Right lobe of liver (tissue), 6 donors: ENCODE measurements around the gene C16orf89. TPM values are rescaled to one million over a fixed set of nuclear protein-coding genes. Genes with fewer than 3 reads are reported as not detected.
A peak's percentile ranks its signal among the peaks of the same experiment; 100 is the strongest.

Experiments
- ATAC-seq, 4 donors: fragments of 200-7000 bp; cut with Tn5 transposase; one replicate each; pipeline ENCODE4 v1.9.1; 2020; ENCODE audit warnings: mild to moderate bottlenecking in 4 of 4, moderate library complexity in 4 of 4
- DNase-seq, 3 donors: peaks; one replicate each; pipeline ENCODE4 v3.0.0-alpha.2; 2020
- H3K27ac ChIP-seq, 3 donors: fragments of 200-600 bp; one replicate each; pipeline ENCODE4 v1.8.0; 2022
- H3K27me3 ChIP-seq, 2 donors: fragments of 200-600 bp; one replicate each; pipeline ENCODE4 v1.8.0; 2022
- H3K36me3 ChIP-seq, 4 donors: fragments of 200-600 bp; sonication (generic) in 1 of 4; one replicate each; pipeline versions ENCODE4 v1.5.1 to v1.8.0; 2017 to 2022; ENCODE audit warnings: control low read depth in 1 of 4
- H3K4me1 ChIP-seq, 4 donors: fragments of 200-600 bp; sonication (generic) in 1 of 4; one replicate each; pipeline versions ENCODE4 v1.5.1 to v1.8.0; 2017 to 2022; ENCODE audit warnings: control low read depth in 1 of 4
- H3K4me3 ChIP-seq, 3 donors: fragments of 200-600 bp; one replicate each; pipeline ENCODE4 v1.8.0; 2022
- H3K9me3 ChIP-seq, 4 donors: fragments of 200-600 bp; sonication (generic) in 1 of 4; one replicate each; pipeline versions ENCODE4 v1.5.1 to v1.8.0; 2017 to 2022; ENCODE audit warnings: control low read depth in 1 of 4
- POLR2A ChIP-seq: fragments of 450-650 bp; IDR thresholded peaks from one replicate; pipeline ENCODE4 v1.6.1; 2017; ENCODE audit warnings: antibody characterized with exemption, mild to moderate bottlenecking
- WGBS: methylation state at CpG from one replicate; pipeline ENCODE4 v1.1.6; 2018; ENCODE audit warnings: low coverage, low lambda C conversion rate; ENCODE audit not compliant: insufficient coverage; ENCODE audit errors: missing lambda C conversion rate; 5-methylcytosine and 5-hydroxymethylcytosine counted together
- intact Hi-C, 2 donors: fragments of 100-400 bp; cut with DNase I; formaldehyde crosslinking; loops; one replicate each; pipeline versions ENCODE4 v1.11.2 to v1.14.1; 2022
- total RNA-seq, 6 experiments: library from RNA; depleted of rRNA in 2 of 6; stranded (reverse); fragments of >200 nt in 2 of 6; fragmentation: NEBNext Ultra II Directional in 3 of 6; extraction: Animal tissue kit (Norgen Biotek cat#: 25700) in 3 of 6; gene quantifications; one replicate each; pipeline versions ENCODE4 v1.1.0 to v1.2.4, GENCODE V29; 2016 to 2023
- TF ChIP-seq, protein P1 (sequence below), 4 donors: fragments of 200-600 bp in 3 of 4; fragments of 450-650 bp in 1 of 4; IDR thresholded peaks; one replicate each; pipeline versions ENCODE4 v1.5.1 to v1.8.0; 2016 to 2022; ENCODE audit warnings: antibody characterized with exemption in 4 of 4, mild to moderate bottlenecking in 2 of 4
- donor health status: DM: no; HTN: yes; CAD: no.
- donor health status: DM: no; HTN: no; CAD: no.
- donor health status: DM: no; HTN: no; CAD: no.
- donor health status: DM: no; HTN: yes; CAD: no.
- donor health status: DM: no; HTN: yes; CAD: no.

The C16orf89 gene
- total RNA-seq, 6 experiments from 2014 or later: not detected

DNA sequence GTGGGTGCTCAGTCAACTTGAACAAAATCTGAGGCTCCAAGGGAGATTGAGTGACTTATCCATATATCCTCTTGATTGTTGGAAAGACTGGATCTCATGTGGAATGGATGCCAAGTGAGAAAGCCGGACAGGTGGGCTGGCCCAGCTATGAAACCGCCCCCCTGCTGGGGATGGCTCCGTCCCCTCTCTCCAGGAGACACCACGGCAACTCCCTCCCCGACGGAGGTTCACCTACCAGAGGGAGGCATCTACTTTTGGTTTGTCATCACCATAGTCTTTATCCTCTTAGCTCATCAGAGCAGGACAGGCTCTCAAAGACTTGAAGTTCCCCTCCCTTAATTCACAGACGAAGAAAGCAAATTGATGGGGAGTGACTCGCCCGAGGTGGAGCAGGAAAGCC lies 4.1 kb upstream of the C16orf89 start:
- TF ChIP-seq POLR2A: no peak
- TF ChIP-seq, protein P1, sequence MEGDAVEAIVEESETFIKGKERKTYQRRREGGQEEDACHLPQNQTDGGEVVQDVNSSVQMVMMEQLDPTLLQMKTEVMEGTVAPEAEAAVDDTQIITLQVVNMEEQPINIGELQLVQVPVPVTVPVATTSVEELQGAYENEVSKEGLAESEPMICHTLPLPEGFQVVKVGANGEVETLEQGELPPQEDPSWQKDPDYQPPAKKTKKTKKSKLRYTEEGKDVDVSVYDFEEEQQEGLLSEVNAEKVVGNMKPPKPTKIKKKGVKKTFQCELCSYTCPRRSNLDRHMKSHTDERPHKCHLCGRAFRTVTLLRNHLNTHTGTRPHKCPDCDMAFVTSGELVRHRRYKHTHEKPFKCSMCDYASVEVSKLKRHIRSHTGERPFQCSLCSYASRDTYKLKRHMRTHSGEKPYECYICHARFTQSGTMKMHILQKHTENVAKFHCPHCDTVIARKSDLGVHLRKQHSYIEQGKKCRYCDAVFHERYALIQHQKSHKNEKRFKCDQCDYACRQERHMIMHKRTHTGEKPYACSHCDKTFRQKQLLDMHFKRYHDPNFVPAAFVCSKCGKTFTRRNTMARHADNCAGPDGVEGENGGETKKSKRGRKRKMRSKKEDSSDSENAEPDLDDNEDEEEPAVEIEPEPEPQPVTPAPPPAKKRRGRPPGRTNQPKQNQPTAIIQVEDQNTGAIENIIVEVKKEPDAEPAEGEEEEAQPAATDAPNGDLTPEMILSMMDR (IDR thresholded peaks at IDR 0.05): no peak
- H3K9me3 ChIP-seq: no peaks in the 10 kb centered on the region
- peak in 1 of 3 donors; percentile 30 for DNase-seq
- no peaks in the 10 kb centered on the region for H3K27me3 ChIP-seq
- WGBS: 89% methylated on average over 3 of the region's 9 CpGs
- no peak for ATAC-seq
- H3K27ac ChIP-seq: no peak overlapping the region
- H3K4me3 ChIP-seq: no peak overlapping the region
- peaks cover 0 to 3% (median 0%) of the 10 kb centered on the region in 4 donors for H3K36me3 ChIP-seq
- intact Hi-C loops: no loop called here
- H3K4me1 ChIP-seq: peaks cover 0 to 13% (median 0%) of the 10 kb centered on the region in 4 donors

DNA sequence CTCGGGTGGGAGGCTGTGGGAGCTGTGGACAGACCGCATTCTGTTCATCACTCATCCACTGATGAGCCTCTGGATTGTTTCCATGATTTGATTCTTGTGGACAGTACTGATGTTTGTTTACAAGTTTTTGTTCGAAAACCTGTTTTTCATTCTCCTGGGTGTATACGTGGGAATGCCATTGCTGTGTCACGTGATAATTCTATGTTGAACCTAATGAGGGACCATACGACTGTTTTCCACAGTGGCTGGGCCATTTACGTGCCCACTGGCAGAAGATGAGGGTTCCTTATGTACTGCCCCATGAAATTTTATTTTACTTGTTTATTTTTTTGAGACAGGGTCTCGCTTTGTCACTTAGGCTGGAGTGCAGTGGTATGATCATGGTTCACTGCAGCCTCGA lies 3.3 kb upstream of the C16orf89 start:
- DNase-seq: no peak
- no peak overlapping the region for H3K27ac ChIP-seq
- no peaks in the 10 kb centered on the region for H3K36me3 ChIP-seq
- no peaks in the 10 kb centered on the region for H3K27me3 ChIP-seq
- WGBS: 75% methylated on average over 9 of the region's 9 CpGs
- intact Hi-C loops: no loop called here
- no peaks in the 10 kb centered on the region for H3K9me3 ChIP-seq
- TF ChIP-seq, protein P1 (IDR thresholded peaks at IDR 0.05): no peak
- no peak for TF ChIP-seq POLR2A
- no peak overlapping the region for H3K4me3 ChIP-seq
- no peak for ATAC-seq
- peaks cover 0 to 13% (median 0%) of the 10 kb centered on the region in 4 donors for H3K4me1 ChIP-seq

DNA sequence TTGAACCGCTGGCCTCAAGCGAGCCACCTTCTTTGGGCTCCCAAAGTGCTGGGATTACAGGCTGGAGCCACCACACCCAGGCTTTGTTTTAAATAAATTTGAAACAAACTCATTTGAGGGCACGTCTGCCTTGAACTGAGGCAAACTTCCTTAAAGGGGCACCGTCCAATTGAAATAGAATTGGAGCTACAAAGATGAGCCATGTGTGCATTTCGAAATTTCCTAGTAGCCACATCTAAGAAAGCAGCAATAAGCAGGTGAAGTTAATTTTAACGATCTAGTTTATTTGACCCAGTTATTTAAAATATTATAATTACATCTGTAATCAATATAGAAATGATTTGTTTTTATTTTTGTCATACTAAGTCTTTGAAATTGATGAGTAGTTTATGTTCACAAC lies 755 bp upstream of the C16orf89 start:
- 73% methylated on average over 6 of the region's 6 CpGs for WGBS
- no peaks in the 10 kb centered on the region for H3K27me3 ChIP-seq
- DNase-seq (no peak), ATAC-seq (no peak)
- no peaks in the 10 kb centered on the region for H3K36me3 ChIP-seq
- H3K9me3 ChIP-seq: no peaks in the 10 kb centered on the region
- no peak overlapping the region for H3K4me3 ChIP-seq
- H3K4me1 ChIP-seq: peaks cover 0 to 5% (median 0%) of the 10 kb centered on the region in 4 donors
- intact Hi-C loops: no loop called here
- H3K27ac ChIP-seq: no peak overlapping the region
- TF ChIP-seq, protein P1 (IDR thresholded peaks at IDR 0.05): no peak
- TF ChIP-seq POLR2A: no peak

DNA sequence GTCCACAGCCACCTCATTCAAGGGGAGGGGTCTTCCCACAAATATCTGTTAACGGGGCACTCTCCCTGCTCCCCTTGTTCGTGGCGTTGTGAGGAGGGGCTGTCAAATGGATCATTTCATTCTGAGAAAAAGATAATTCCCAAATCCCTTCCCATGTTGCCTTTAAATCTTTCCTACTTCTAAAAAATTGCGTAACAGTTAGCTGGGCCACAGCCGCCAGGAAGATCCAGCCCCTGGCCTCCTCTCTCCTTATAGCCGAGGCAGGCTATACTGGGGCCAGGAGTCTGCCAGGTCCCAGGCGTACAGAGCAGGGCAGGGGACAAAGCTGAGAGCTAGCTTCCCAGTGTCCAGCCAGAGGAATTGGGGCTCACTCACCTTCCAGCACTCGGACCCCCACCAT lies 430 bp downstream of the C16orf89 start:
- 65% methylated on average over 5 of the region's 8 CpGs for WGBS
- no peaks in the 10 kb centered on the region for H3K36me3 ChIP-seq
- no peak overlapping the region for H3K27ac ChIP-seq
- H3K4me3 ChIP-seq: no peak overlapping the region
- ATAC-seq (no peak), DNase-seq (no peak)
- intact Hi-C loops: no loop called here
- H3K9me3 ChIP-seq: no peaks in the 10 kb centered on the region
- TF ChIP-seq, protein P1 (IDR thresholded peaks at IDR 0.05): no peak
- H3K27me3 ChIP-seq: no peaks in the 10 kb centered on the region
- no peaks in the 10 kb centered on the region for H3K4me1 ChIP-seq

DNA sequence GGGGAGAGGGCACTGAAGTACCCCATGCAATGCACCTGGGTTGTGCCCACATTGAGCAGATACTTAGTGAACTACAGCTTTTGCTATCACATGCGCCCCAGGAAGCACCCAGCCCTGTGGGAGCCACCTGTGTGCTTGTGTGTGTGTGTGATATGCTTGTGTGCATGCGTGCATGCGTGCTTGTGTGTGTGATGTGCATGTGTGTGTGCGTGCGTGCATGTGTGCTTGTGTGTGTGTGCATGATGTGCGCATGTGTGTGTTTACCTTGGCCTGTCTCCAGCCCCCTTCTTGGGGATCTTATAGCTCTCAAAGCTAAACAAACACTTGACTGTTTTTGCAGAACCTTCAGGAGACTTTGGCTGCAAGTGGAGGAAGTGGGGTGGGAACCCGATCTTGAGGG lies 841 bp downstream of the C16orf89 start:
- Histone ChIP-seq H3K4me3 (no peak overlapping the region), H3K9me3 (no peaks in the 10 kb centered on the region), H3K27me3 (no peaks in the 10 kb centered on the region), H3K36me3 (no peaks in the 10 kb centered on the region), H3K4me1 (no peaks in the 10 kb centered on the region), H3K27ac (no peak overlapping the region)
- TF ChIP-seq, protein P1 (IDR thresholded peaks at IDR 0.05): no peak
- no peak for TF ChIP-seq POLR2A
- intact Hi-C loops: no loop called here
- no peak for DNase-seq
- 80% methylated on average over 1 of the region's 7 CpGs for WGBS
- no peak for ATAC-seq
